ENCODE data around the gene IPO4.

IPO4 gene
- long read RNA-seq, transcript IPO4-201 (30 exons, 3,646 nt), result major isoform, 235 of 270 reads
- long read RNA-seq, partial matches to known transcripts, result 15 of 270 reads
- long read RNA-seq, other reads (novel, unspliced or antisense), result 19 of 270 reads

- peak; percentile 94 to 98 for DNase-seq (ENCODE audit: low read depth in 1 of 2, low spot score in 1 of 2)
- peak within 1 kb of the TSS; percentile 79 for H3K27ac ChIP-seq (replicated peaks)
- TF ChIP-seq CTCF (IDR thresholded peaks at IDR 0.05; ENCODE audit: insufficient read depth, low read length) (no peak), REST (IDR thresholded peaks at IDR 0.05; ENCODE audit: insufficient replicate concordance, low read depth) (peak; percentile 37), GABPA (IDR thresholded peaks at IDR 0.05; ENCODE audit: low read depth) (peak; percentile 100), POLR2AphosphoS5 (IDR thresholded peaks at IDR 0.05; ENCODE audit: low read depth) (peak; percentile 82; the same call in 1 of the 2 replicates), SPI1 (IDR thresholded peaks at IDR 0.05; ENCODE audit: borderline replicate concordance, low read depth) (peak; percentile 58; the same call in 1 of the 2 replicates)
- no peaks in the 10 kb centered on the region for H3K27me3 ChIP-seq (ENCODE audit: insufficient read depth, poor library complexity, severe bottlenecking)
- H3K4me3 ChIP-seq (replicated peaks; ENCODE audit: insufficient read depth, low read length), result peak within 1 kb of the TSS; percentile 88
Measured at GRCh38 chr14:24188251-24189058, at the start of gene IPO4. Gene IPO4, minus strand, starts transcription at chr14:24188816. Its CDS starts 29 bp downstream, at chr14:24188787.

- Histone ChIP-seq H3K27ac (replicated peaks) (no peak overlapping the region), H3K4me3 (replicated peaks; ENCODE audit: insufficient read depth, low read length) (no peak overlapping the region), H3K27me3 (ENCODE audit: insufficient read depth, poor library complexity, severe bottlenecking) (no peaks in the 10 kb centered on the region)
- DNase-seq (ENCODE audit: low read depth in 1 of 2, low spot score in 1 of 2), result no peak
- TF ChIP-seq CTCF (IDR thresholded peaks at IDR 0.05; ENCODE audit: insufficient read depth, low read length), result no peak
- no peak for TF ChIP-seq POLR2AphosphoS5 (IDR thresholded peaks at IDR 0.05; ENCODE audit: low read depth)
- no peak for TF ChIP-seq SPI1 (IDR thresholded peaks at IDR 0.05; ENCODE audit: borderline replicate concordance, low read depth)
- no peak for TF ChIP-seq GABPA (IDR thresholded peaks at IDR 0.05; ENCODE audit: low read depth)
- TF ChIP-seq REST (IDR thresholded peaks at IDR 0.05; ENCODE audit: insufficient replicate concordance, low read depth), result no peak
Measured at GRCh38 chr14:24238123-24238522, 49.5 kb upstream of the IPO4 start.

- TF ChIP-seq POLR2AphosphoS5 (IDR thresholded peaks at IDR 0.05; ENCODE audit: low read depth), result 0 out of 2 replicates have a peak, but pooled peaks have one; percentile 19
- TF ChIP-seq SPI1 (IDR thresholded peaks at IDR 0.05; ENCODE audit: borderline replicate concordance, low read depth), result no peak
- no peak overlapping the region for H3K4me3 ChIP-seq (replicated peaks; ENCODE audit: insufficient read depth, low read length)
- DNase-seq (ENCODE audit: low read depth in 1 of 2, low spot score in 1 of 2), result no peak
- no peak overlapping the region for H3K27ac ChIP-seq (replicated peaks)
- no peaks in the 10 kb centered on the region for H3K27me3 ChIP-seq (ENCODE audit: insufficient read depth, poor library complexity, severe bottlenecking)
Measured at GRCh38 chr14:24237463-24237955, 48.9 kb upstream of the IPO4 start.

Data from HL-60 (cell line).